Right lobe of liver (tissue), 4 donors: ENCODE data around the gene GIT2.

Experiments
- CTCF ChIP-seq, 4 donors: fragments of 200-600 bp in 3 of 4; fragments of 450-650 bp in 1 of 4; IDR thresholded peaks; one replicate each; pipeline versions ENCODE4 v1.5.1 to v1.8.0; 2016 to 2022; ENCODE audit warnings: antibody characterized with exemption in 4 of 4, mild to moderate bottlenecking in 2 of 4
- POLR2A ChIP-seq: fragments of 450-650 bp; IDR thresholded peaks from one replicate; pipeline ENCODE4 v1.6.1; 2017; ENCODE audit warnings: antibody characterized with exemption, mild to moderate bottlenecking
- donor health status: DM: no; HTN: no; CAD: no.
- donor health status: DM: no; HTN: no; CAD: no.
- donor health status: DM: no; HTN: yes; CAD: no.

- TF ChIP-seq CTCF (IDR thresholded peaks at IDR 0.05) = peak; percentile 55 to 66 (median 60)
- TF ChIP-seq POLR2A = no peak
These were observed 68.5 kb downstream of the GIT2 start for GRCh38 chr12:109927622-109928021.
